SJCRH30 (cell line): Measurements from ENCODE around the gene TFPI2. TPM values are rescaled to one million over a fixed set of nuclear protein-coding genes. Genes with fewer than 3 reads are reported as not detected.

Experiments used
- DNase-seq, 2 experiments: peaks; one replicate each; pipeline ENCODE4 v3.0.0-alpha.2; 2015 to 2020
- H3K27ac ChIP-seq: fragments of 250-450 bp; sonication (Bioruptor Pico); 2 replicates; pipeline ENCODE4 v1.5.1; 2020; ENCODE audit warnings: mild to moderate bottlenecking, moderate library complexity
- H3K27me3 ChIP-seq: fragments of 250-450 bp; sonication (Bioruptor Pico); 2 replicates; pipeline ENCODE4 v1.5.1; 2020; ENCODE audit warnings: mild to moderate bottlenecking, moderate library complexity
- H3K36me3 ChIP-seq: fragments of 250-450 bp; sonication (Bioruptor Pico); 2 replicates; pipeline ENCODE4 v1.5.1; 2020; ENCODE audit warnings: mild to moderate bottlenecking, moderate library complexity
- H3K4me1 ChIP-seq: fragments of 250-450 bp; sonication (Bioruptor Pico); 2 replicates; pipeline ENCODE4 v1.5.1; 2020; ENCODE audit warnings: mild to moderate bottlenecking, moderate library complexity
- H3K4me3 ChIP-seq: fragments of 250-450 bp; sonication (Bioruptor Pico); 2 replicates; pipeline ENCODE4 v1.5.1; 2020; ENCODE audit warnings: mild to moderate bottlenecking, moderate library complexity
- H3K9me3 ChIP-seq: fragments of 250-450 bp; sonication (Bioruptor Pico); replicated peaks from 2 replicates; pipeline ENCODE4 v1.5.1; 2020; ENCODE audit warnings: mild to moderate bottlenecking, moderate library complexity
- total RNA-seq: library from RNA; depleted of rRNA; stranded (reverse); fragments of >200 nt; shearing (Covaris generic); gene quantifications from 2 replicates; pipeline ENCODE4 v1.2.3, GENCODE V29; 2014

Gene TFPI2
- total RNA-seq, 1 experiment from 2014 or later = 5.4 TPM

- DNase-seq = no peak
- Histone ChIP-seq H3K36me3 (no peaks in the 10 kb centered on the region), H3K27me3 (no peaks in the 10 kb centered on the region), H3K9me3 (no peaks in the 10 kb centered on the region), H3K27ac (no peak overlapping the region), H3K4me3 (no peak overlapping the region), H3K4me1 (no peaks in the 10 kb centered on the region)
These were observed 1.3 kb downstream of the TFPI2 start for GRCh38 chr7:93889261-93889660.

- no peaks in the 10 kb centered on the region for H3K9me3 ChIP-seq
These were observed 6.0 kb downstream of the TFPI2 start for GRCh38 chr7:93884541-93884940.

GRCh38 chr7:93883917-93884345, 6.6 kb downstream of the TFPI2 start:
- Histone ChIP-seq H3K4me3 (no peak overlapping the region), H3K4me1 (no peaks in the 10 kb centered on the region), H3K9me3 (no peaks in the 10 kb centered on the region), H3K27ac (no peak overlapping the region), H3K27me3 (no peaks in the 10 kb centered on the region), H3K36me3 (no peaks in the 10 kb centered on the region)
- DNase-seq = no peak

More at GRCh38 chr7:93884541-93884940, 6.0 kb downstream of the TFPI2 start:
- Histone ChIP-seq H3K4me3 (no peak overlapping the region), H3K4me1 (no peaks in the 10 kb centered on the region), H3K27me3 (no peaks in the 10 kb centered on the region), H3K36me3 (no peaks in the 10 kb centered on the region), H3K27ac (no peak overlapping the region)
- DNase-seq = no peak

- Histone ChIP-seq H3K27me3 (no peaks in the 10 kb centered on the region), H3K27ac (no peak overlapping the region), H3K36me3 (no peaks in the 10 kb centered on the region), H3K9me3 (no peaks in the 10 kb centered on the region), H3K4me3 (no peak overlapping the region), H3K4me1 (no peaks in the 10 kb centered on the region)
- no peak for DNase-seq
These were observed 7.3 kb downstream of the TFPI2 start for GRCh38 chr7:93883078-93883916.

GRCh38 chr7:93882468-93882867, 8.1 kb downstream of the TFPI2 start:
- H3K4me1 ChIP-seq = no peaks in the 10 kb centered on the region
- H3K9me3 ChIP-seq = no peaks in the 10 kb centered on the region
- no peaks in the 10 kb centered on the region for H3K36me3 ChIP-seq
- H3K27ac ChIP-seq = no peak overlapping the region
- H3K4me3 ChIP-seq = no peak overlapping the region
- no peaks in the 10 kb centered on the region for H3K27me3 ChIP-seq
- DNase-seq = no peak

- DNase-seq = no peak
These were observed 11.2 kb downstream of the TFPI2 start for GRCh38 chr7:93879356-93879755.

GRCh38 chr7:93877742-93878141, 12.8 kb downstream of the TFPI2 start:
- no peaks in the 10 kb centered on the region for H3K4me1 ChIP-seq
- H3K36me3 ChIP-seq = no peaks in the 10 kb centered on the region
- no peak overlapping the region for H3K27ac ChIP-seq
- no peaks in the 10 kb centered on the region for H3K27me3 ChIP-seq
- no peak overlapping the region for H3K4me3 ChIP-seq
- no peak for DNase-seq
- H3K9me3 ChIP-seq = no peaks in the 10 kb centered on the region

More at GRCh38 chr7:93879356-93879755, 11.2 kb downstream of the TFPI2 start:
- H3K36me3 ChIP-seq = no peaks in the 10 kb centered on the region
- H3K4me1 ChIP-seq = no peaks in the 10 kb centered on the region
- no peak overlapping the region for H3K27ac ChIP-seq
- no peaks in the 10 kb centered on the region for H3K27me3 ChIP-seq
- no peaks in the 10 kb centered on the region for H3K9me3 ChIP-seq
- H3K4me3 ChIP-seq = no peak overlapping the region

GRCh38 chr7:93873998-93874574, 16.5 kb downstream of the TFPI2 start:
- Histone ChIP-seq H3K4me1 (no peaks in the 10 kb centered on the region), H3K9me3 (no peaks in the 10 kb centered on the region), H3K36me3 (no peaks in the 10 kb centered on the region), H3K27ac (no peak overlapping the region), H3K27me3 (no peaks in the 10 kb centered on the region), H3K4me3 (no peak overlapping the region)
- DNase-seq = no peak

- Histone ChIP-seq H3K4me3 (no peak overlapping the region), H3K27me3 (no peaks in the 10 kb centered on the region), H3K36me3 (no peaks in the 10 kb centered on the region), H3K9me3 (no peaks in the 10 kb centered on the region), H3K27ac (no peak overlapping the region), H3K4me1 (no peaks in the 10 kb centered on the region)
- no peak for DNase-seq
These were observed 23.7 kb downstream of the TFPI2 start for GRCh38 chr7:93866886-93867285.

- H3K9me3 ChIP-seq = no peaks in the 10 kb centered on the region
- H3K27ac ChIP-seq = no peak overlapping the region
- DNase-seq = no peak
- H3K4me1 ChIP-seq = no peaks in the 10 kb centered on the region
- H3K4me3 ChIP-seq = no peak overlapping the region
- no peaks in the 10 kb centered on the region for H3K36me3 ChIP-seq
- no peaks in the 10 kb centered on the region for H3K27me3 ChIP-seq
These were observed 27.9 kb downstream of the TFPI2 start for GRCh38 chr7:93862651-93863050.

GRCh38 chr7:93861325-93861949, 29.1 kb downstream of the TFPI2 start:
- no peaks in the 10 kb centered on the region for H3K4me1 ChIP-seq
- no peaks in the 10 kb centered on the region for H3K27me3 ChIP-seq

GRCh38 chr7:93860261-93860660, 30.3 kb downstream of the TFPI2 start:
- Histone ChIP-seq H3K9me3 (no peaks in the 10 kb centered on the region), H3K4me1 (no peaks in the 10 kb centered on the region), H3K27ac (no peak overlapping the region), H3K27me3 (no peaks in the 10 kb centered on the region), H3K4me3 (no peak overlapping the region), H3K36me3 (no peaks in the 10 kb centered on the region)
- no peak for DNase-seq

More at GRCh38 chr7:93861325-93861949, 29.1 kb downstream of the TFPI2 start:
- Histone ChIP-seq H3K27ac (no peak overlapping the region), H3K4me3 (no peak overlapping the region), H3K36me3 (no peaks in the 10 kb centered on the region), H3K9me3 (no peaks in the 10 kb centered on the region)
- DNase-seq = no peak

- Histone ChIP-seq H3K27ac (no peak overlapping the region), H3K4me3 (no peak overlapping the region), H3K36me3 (no peaks in the 10 kb centered on the region), H3K27me3 (no peaks in the 10 kb centered on the region), H3K4me1 (no peaks in the 10 kb centered on the region), H3K9me3 (no peaks in the 10 kb centered on the region)
- no peak for DNase-seq
These were observed 31.7 kb downstream of the TFPI2 start for GRCh38 chr7:93858857-93859256.

- DNase-seq = no peak
These were observed 34.2 kb downstream of the TFPI2 start for GRCh38 chr7:93856323-93856722.

GRCh38 chr7:93855797-93856196, 34.8 kb downstream of the TFPI2 start:
- H3K4me1 ChIP-seq = no peaks in the 10 kb centered on the region
- no peaks in the 10 kb centered on the region for H3K36me3 ChIP-seq
- H3K27ac ChIP-seq = no peak overlapping the region
- H3K27me3 ChIP-seq = no peaks in the 10 kb centered on the region
- H3K4me3 ChIP-seq = no peak overlapping the region
- no peak for DNase-seq
- no peaks in the 10 kb centered on the region for H3K9me3 ChIP-seq

More at GRCh38 chr7:93856323-93856722, 34.2 kb downstream of the TFPI2 start:
- H3K4me3 ChIP-seq = no peak overlapping the region
- no peaks in the 10 kb centered on the region for H3K27me3 ChIP-seq
- no peak overlapping the region for H3K27ac ChIP-seq
- H3K36me3 ChIP-seq = no peaks in the 10 kb centered on the region
- H3K4me1 ChIP-seq = no peaks in the 10 kb centered on the region
- H3K9me3 ChIP-seq = no peaks in the 10 kb centered on the region
